SK-MEL-5 (cell line): Measurements from ENCODE around the gene MED13L. TPM values are rescaled to one million over a fixed set of nuclear protein-coding genes. Genes with fewer than 3 reads are reported as not detected.

Experiments
- DNase-seq: peaks from one replicate; pipeline ENCODE4 v3.0.0-alpha.2; 2016; ENCODE audit warnings: low read depth, low spot score
- in situ Hi-C: cut with HindIII; loops from 2 replicates; pipeline ENCODE4 v1.10.0; 2016; ENCODE audit warnings: low sequenced_read_pairs, high pct_unique_total_duplicates, low pct_unique_long_range_greater_than_20kb
- small RNA-seq, 2 experiments: library from RNA; depleted of rRNA; stranded (forward); fragments of <200 nt; gene quantifications; one replicate each; pipeline ENCODE3, GENCODE V24; 2014
- total RNA-seq: library from RNA; depleted of rRNA; stranded (reverse); fragments of >200 nt; shearing (Covaris generic); gene quantifications from 2 replicates; pipeline ENCODE4 v1.2.3, GENCODE V29; 2014

The MED13L gene
- total RNA-seq, 1 experiment from 2014 or later = 41.3 TPM

GRCh38 chr12:115932066-115932465 lies 345.4 kb downstream of the MED13L start:
- DNase-seq = peak; percentile 35
- in situ Hi-C loops = no loop called here

GRCh38 chr12:115930336-115930735 lies 347.2 kb downstream of the MED13L start:
- DNase-seq = no peak
- in situ Hi-C loops = no loop called here

GRCh38 chr12:115926037-115926670 lies 351.3 kb downstream of the MED13L start:
- in situ Hi-C loops = no loop called here
- no peak for DNase-seq

- in situ Hi-C loops = no loop called here
- no peak for DNase-seq
These were observed 353.6 kb downstream of the MED13L start for GRCh38 chr12:115923851-115924250.

- peak; percentile 64 for DNase-seq
- in situ Hi-C loops = no loop called here
These were observed 354.4 kb downstream of the MED13L start for GRCh38 chr12:115922952-115923564.

- DNase-seq = no peak
- in situ Hi-C loops = no loop called here
These were observed 356.9 kb downstream of the MED13L start for GRCh38 chr12:115920395-115921183.

- in situ Hi-C loops = no loop called here
These were observed 358.7 kb downstream of the MED13L start for GRCh38 chr12:115918763-115919162.

GRCh38 chr12:115916910-115917668 lies 360.4 kb downstream of the MED13L start:
- in situ Hi-C loops = no loop called here
- peak; percentile 36 for DNase-seq

More at GRCh38 chr12:115918763-115919162, 358.7 kb downstream of the MED13L start:
- DNase-seq = peak; percentile 22

- DNase-seq = no peak
- in situ Hi-C loops = no loop called here
These were observed 363.4 kb downstream of the MED13L start for GRCh38 chr12:115914122-115914521.

- no peak for DNase-seq
- in situ Hi-C loops = no loop called here
These were observed 365.1 kb downstream of the MED13L start for GRCh38 chr12:115912440-115912839.

GRCh38 chr12:115911360-115911759 lies 366.1 kb downstream of the MED13L start:
- in situ Hi-C loops = no loop called here
- no peak for DNase-seq

- no peak for DNase-seq
- in situ Hi-C loops = no loop called here
These were observed 367.4 kb downstream of the MED13L start for GRCh38 chr12:115910057-115910456.

Small RNA genes lying within 50 kb of the gene (small RNA-seq; reads per million reads assigned to genes)
- gene MIR620 (0 reads per million in 2 experiments), gene RNU6-1188P (0 reads per million in 2 experiments), gene SNRPGP18 (0 reads per million in 2 experiments)
